K562 (cell line): Measurements from ENCODE around the gene ZNF616. TPM values are rescaled to one million over a fixed set of nuclear protein-coding genes. Genes with fewer than 3 reads are reported as not detected.

Experiments used
- GABPA ChIP-seq: fragments of 200-800 bp; sonication (Bioruptor generic); conservative IDR thresholded peaks from 2 replicates; pipeline ENCODE4 v1.6.1; 2016; ENCODE audit warnings: low read depth, missing genetic modification characterization, missing compliant biosample characterization
- HNRNPH1 ChIP-seq: fragments of 200-400 bp; formaldehyde crosslinking; optimal IDR thresholded peaks from 2 replicates; pipeline ENCODE3; 2017; ENCODE audit warnings: low read depth, mild to moderate bottlenecking, low read length, moderate library complexity
- KAT7 ChIP-seq: sonication (generic); formaldehyde crosslinking; IDR thresholded peaks from 2 replicates; pipeline ENCODE4 v1.8.0; 2022; ENCODE audit warnings: missing genetic modification reagents, mild to moderate bottlenecking, borderline replicate concordance
- KDM4B ChIP-seq, 2 experiments: fragments of 450-650 bp in 1 of 2; sonication (generic) in 1 of 2; IDR thresholded peaks; 2 replicates each; pipeline ENCODE4 v1.6.1; 2016 to 2017; ENCODE audit warnings: borderline replicate concordance in 2 of 2, antibody characterized with exemption in 1 of 2, low read depth in 1 of 2, mild to moderate bottlenecking in 1 of 2
- MYBL2 ChIP-seq, 2 experiments: fragments of 450-650 bp in 1 of 2; sonication (generic) in 1 of 2; formaldehyde crosslinking in 1 of 2; IDR thresholded peaks; 2 replicates each; pipeline versions ENCODE4 v1.6.1 to v1.8.1; 2017 to 2022; ENCODE audit warnings: borderline replicate concordance in 1 of 2, inconsistent platforms in 1 of 2, low read depth in 1 of 2, mild to moderate bottlenecking in 1 of 2, missing genetic modification reagents in 1 of 2, moderate library complexity in 1 of 2
- PHF20 ChIP-seq: fragments of 450-650 bp; IDR thresholded peaks from 2 replicates; pipeline ENCODE4 v1.6.1; 2018; ENCODE audit not compliant: partially characterized antibody
- POLR2B ChIP-seq: fragments of 450-650 bp; IDR thresholded peaks from 2 replicates; pipeline ENCODE4 v1.6.1; 2018; ENCODE audit warnings: low read depth; ENCODE audit not compliant: partially characterized antibody
- RBFOX2 ChIP-seq: fragments of 200-400 bp; formaldehyde crosslinking; IDR thresholded peaks from 2 replicates; pipeline ENCODE4 v1.6.1; 2017; ENCODE audit warnings: low read depth, mild to moderate bottlenecking, low read length, moderate library complexity
- RBM15 ChIP-seq: fragments of 200-400 bp; formaldehyde crosslinking; IDR thresholded peaks from 2 replicates; pipeline ENCODE4 v1.6.1; 2018; ENCODE audit warnings: mild to moderate bottlenecking, low read length, moderate library complexity; ENCODE audit not compliant: insufficient read depth
- SP1 ChIP-seq: sonication (generic); formaldehyde crosslinking; IDR thresholded peaks from 2 replicates; pipeline ENCODE4 v1.8.1; 2022; ENCODE audit warnings: mild to moderate bottlenecking, missing genetic modification reagents
- SRSF3 ChIP-seq: fragments of 200-400 bp; formaldehyde crosslinking; IDR thresholded peaks from 2 replicates; pipeline ENCODE4 v1.6.1; 2016; ENCODE audit warnings: mild to moderate bottlenecking, low read length, moderate library complexity; ENCODE audit not compliant: insufficient read depth
- SUPT5H ChIP-seq: fragments of 450-650 bp; IDR thresholded peaks from 2 replicates; pipeline ENCODE4 v1.6.1; 2016
- ZNF77 ChIP-seq: fragments of 250-450 bp; sonication (Bioruptor Pico); IDR thresholded peaks from 2 replicates; pipeline ENCODE4 v1.5.0; 2020
- polyA plus RNA-seq, 8 experiments: library from polyadenylated mRNA; depleted of rRNA in 4 of 8; stranded (reverse) in 5 of 8; unstranded in 3 of 8; fragments of >200 nt; fragmentation: Nextera tagmentation in 2 of 8; fragmentation: Illumina TruSeq in 1 of 8; extraction: Ambion mirVana in 2 of 8; extraction: Trizol in 1 of 8; gene quantifications; 2 replicates each; pipeline versions ENCODE4 v1.2.1 to v1.2.3, GENCODE V29; 2011 to 2014; ENCODE audit warnings: inconsistent platforms in 1 of 8, missing spikeins in 1 of 8
- total RNA-seq, 7 experiments: library from RNA; depleted of rRNA in 6 of 7; stranded (reverse); fragments of >200 nt in 6 of 7; fragmentation: Illumina TruSeq in 2 of 7; extraction: Trizol in 2 of 7; gene quantifications; 2 replicates each; pipeline versions ENCODE4 v1.2.1 to v1.2.3, GENCODE V29; 2011 to 2021; ENCODE audit warnings: low replicate concordance in 1 of 7
- TF ChIP-seq, protein P1 (sequence below): sonication (generic); IDR thresholded peaks from 2 replicates; pipeline ENCODE4 v1.6.1; 2016
- TF ChIP-seq, protein P2 (sequence below): fragments of 450-650 bp; IDR thresholded peaks from 2 replicates; pipeline ENCODE4 v1.6.1; 2014; ENCODE audit warnings: low read depth, mild to moderate bottlenecking, moderate library complexity, borderline replicate concordance
- TF ChIP-seq, protein P3 (sequence below): fragments of 150-350 bp; conservative IDR thresholded peaks from 2 replicates; pipeline ENCODE4 v1.6.1; 2014; ENCODE audit warnings: low read length

Gene ZNF616
- total and polyA plus RNA-seq, 9 of the 15 experiments (the other 6 are each of a cell fraction or from before 2014, with no cell fraction given), result 3.4 to 13.0 (median 6.7) TPM

GRCh38 chr19:52095172-52096014 lies 44.3 kb downstream of the ZNF616 start, which contains the start of gene ZNF841 (continued):
- no peak for TF ChIP-seq HNRNPH1
- 0 out of 2 replicates have a peak, but pooled peaks have one; percentile 42 for TF ChIP-seq SRSF3
- TF ChIP-seq KAT7 (CRISPR knock-in tag), result peak; percentile 57; the same call in 1 of the 2 replicates
- TF ChIP-seq POLR2B, result peak; percentile 91
- TF ChIP-seq RBFOX2, result peak; percentile 86
- TF ChIP-seq, protein P1, sequence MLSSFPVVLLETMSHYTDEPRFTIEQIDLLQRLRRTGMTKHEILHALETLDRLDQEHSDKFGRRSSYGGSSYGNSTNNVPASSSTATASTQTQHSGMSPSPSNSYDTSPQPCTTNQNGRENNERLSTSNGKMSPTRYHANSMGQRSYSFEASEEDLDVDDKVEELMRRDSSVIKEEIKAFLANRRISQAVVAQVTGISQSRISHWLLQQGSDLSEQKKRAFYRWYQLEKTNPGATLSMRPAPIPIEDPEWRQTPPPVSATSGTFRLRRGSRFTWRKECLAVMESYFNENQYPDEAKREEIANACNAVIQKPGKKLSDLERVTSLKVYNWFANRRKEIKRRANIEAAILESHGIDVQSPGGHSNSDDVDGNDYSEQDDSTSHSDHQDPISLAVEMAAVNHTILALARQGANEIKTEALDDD, result peak; percentile 79
- peak in 1 of 2 experiments; percentile 57; a peak in 1 of 4 replicates for TF ChIP-seq KDM4B (IDR thresholded peaks at IDR 0.05; ENCODE audit: borderline replicate concordance in 2 of 2, low read depth in 1 of 2)
- TF ChIP-seq, protein P2, sequence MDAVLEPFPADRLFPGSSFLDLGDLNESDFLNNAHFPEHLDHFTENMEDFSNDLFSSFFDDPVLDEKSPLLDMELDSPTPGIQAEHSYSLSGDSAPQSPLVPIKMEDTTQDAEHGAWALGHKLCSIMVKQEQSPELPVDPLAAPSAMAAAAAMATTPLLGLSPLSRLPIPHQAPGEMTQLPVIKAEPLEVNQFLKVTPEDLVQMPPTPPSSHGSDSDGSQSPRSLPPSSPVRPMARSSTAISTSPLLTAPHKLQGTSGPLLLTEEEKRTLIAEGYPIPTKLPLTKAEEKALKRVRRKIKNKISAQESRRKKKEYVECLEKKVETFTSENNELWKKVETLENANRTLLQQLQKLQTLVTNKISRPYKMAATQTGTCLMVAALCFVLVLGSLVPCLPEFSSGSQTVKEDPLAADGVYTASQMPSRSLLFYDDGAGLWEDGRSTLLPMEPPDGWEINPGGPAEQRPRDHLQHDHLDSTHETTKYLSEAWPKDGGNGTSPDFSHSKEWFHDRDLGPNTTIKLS, result peak; percentile 96
- TF ChIP-seq ZNF77 (CRISPR knock-in tag), result no peak
- TF ChIP-seq RBM15, result no peak
- TF ChIP-seq GABPA (tag), result peak; percentile 93
- TF ChIP-seq PHF20, result peak; percentile 49
- TF ChIP-seq MYBL2 (IDR thresholded peaks at IDR 0.05; ENCODE audit: low read depth), result no peak
- TF ChIP-seq MYBL2 (CRISPR knock-in tag; IDR thresholded peaks at IDR 0.05; ENCODE audit: borderline replicate concordance), result no peak
- TF ChIP-seq, protein P3, sequence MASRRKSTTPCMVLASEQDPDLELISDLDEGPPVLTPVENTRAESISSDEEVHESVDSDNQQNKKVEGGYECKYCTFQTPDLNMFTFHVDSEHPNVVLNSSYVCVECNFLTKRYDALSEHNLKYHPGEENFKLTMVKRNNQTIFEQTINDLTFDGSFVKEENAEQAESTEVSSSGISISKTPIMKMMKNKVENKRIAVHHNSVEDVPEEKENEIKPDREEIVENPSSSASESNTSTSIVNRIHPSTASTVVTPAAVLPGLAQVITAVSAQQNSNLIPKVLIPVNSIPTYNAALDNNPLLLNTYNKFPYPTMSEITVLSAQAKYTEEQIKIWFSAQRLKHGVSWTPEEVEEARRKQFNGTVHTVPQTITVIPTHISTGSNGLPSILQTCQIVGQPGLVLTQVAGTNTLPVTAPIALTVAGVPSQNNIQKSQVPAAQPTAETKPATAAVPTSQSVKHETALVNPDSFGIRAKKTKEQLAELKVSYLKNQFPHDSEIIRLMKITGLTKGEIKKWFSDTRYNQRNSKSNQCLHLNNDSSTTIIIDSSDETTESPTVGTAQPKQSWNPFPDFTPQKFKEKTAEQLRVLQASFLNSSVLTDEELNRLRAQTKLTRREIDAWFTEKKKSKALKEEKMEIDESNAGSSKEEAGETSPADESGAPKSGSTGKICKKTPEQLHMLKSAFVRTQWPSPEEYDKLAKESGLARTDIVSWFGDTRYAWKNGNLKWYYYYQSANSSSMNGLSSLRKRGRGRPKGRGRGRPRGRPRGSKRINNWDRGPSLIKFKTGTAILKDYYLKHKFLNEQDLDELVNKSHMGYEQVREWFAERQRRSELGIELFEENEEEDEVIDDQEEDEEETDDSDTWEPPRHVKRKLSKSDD, result no peak
- TF ChIP-seq SUPT5H, result peak; percentile 86
- peak; percentile 77 for TF ChIP-seq SP1 (CRISPR knock-in tag)
